Parathyroid adenoma (tissue), 2 donors: ENCODE data around the gene S100P.

Experiments used
- H2AFZ ChIP-seq: fragments of 300-600 bp; sonication (generic); one replicate; pipeline ENCODE4 v1.7.0; 2017; ENCODE audit warnings: antibody characterized with exemption, mild to moderate bottlenecking
- H3K27ac ChIP-seq: fragments of 300-600 bp; sonication (generic); one replicate; pipeline ENCODE4 v1.7.0; 2017
- H3K27me3 ChIP-seq: fragments of 300-600 bp; sonication (generic); one replicate; pipeline ENCODE4 v1.7.0; 2017; ENCODE audit warnings: low read length; ENCODE audit not compliant: control insufficient read depth, insufficient read depth
- H3K36me3 ChIP-seq: fragments of 300-600 bp; sonication (generic); one replicate; pipeline ENCODE4 v1.7.0; 2017; ENCODE audit warnings: low read length; ENCODE audit not compliant: control insufficient read depth, insufficient read depth
- H3K4me1 ChIP-seq: fragments of 300-600 bp; sonication (generic); one replicate; pipeline ENCODE4 v1.7.0; 2017; ENCODE audit warnings: control low read depth
- H3K4me2 ChIP-seq: fragments of 300-600 bp; sonication (generic); one replicate; pipeline ENCODE4 v1.7.0; 2017; ENCODE audit warnings: low read length
- H3K4me3 ChIP-seq: fragments of 300-600 bp; sonication (generic); one replicate; pipeline ENCODE4 v1.7.0; 2017; ENCODE audit warnings: low read depth, low read length
- H3K79me2 ChIP-seq: fragments of 300-600 bp; sonication (generic); one replicate; pipeline ENCODE4 v1.7.0; 2017; ENCODE audit warnings: control low read depth
- H3K9ac ChIP-seq: fragments of 300-600 bp; sonication (generic); one replicate; pipeline ENCODE4 v1.7.0; 2017; ENCODE audit warnings: mild to moderate bottlenecking
- H3K9me3 ChIP-seq: fragments of 300-600 bp; sonication (generic); one replicate; pipeline ENCODE4 v1.7.0; 2017; ENCODE audit warnings: low read length; ENCODE audit not compliant: control insufficient read depth
- CTCF ChIP-seq: fragments of 300-600 bp; sonication (generic); IDR thresholded peaks from one replicate; pipeline ENCODE4 v1.7.0; 2017; ENCODE audit warnings: antibody characterized with exemption, mild to moderate bottlenecking
- donor health status: primary hyperparathyroidism.

Gene S100P

GRCh38 chr4:6681191-6681590 lies 12.5 kb upstream of the S100P start:
- Histone ChIP-seq H3K79me2 (no peaks in the 10 kb centered on the region), H2AFZ (no peak overlapping the region), H3K4me2 (no peak overlapping the region), H3K36me3 (no peaks in the 10 kb centered on the region), H3K9ac (no peak overlapping the region), H3K4me3 (no peak overlapping the region), H3K9me3 (no peaks in the 10 kb centered on the region), H3K4me1 (no peaks in the 10 kb centered on the region), H3K27me3 (no peaks in the 10 kb centered on the region), H3K27ac (no peak overlapping the region)
- no peak for TF ChIP-seq CTCF

GRCh38 chr4:6682862-6683590 lies 10.7 kb upstream of the S100P start:
- Histone ChIP-seq H3K27ac (no peak overlapping the region), H3K4me2 (no peak overlapping the region), H3K27me3 (no peaks in the 10 kb centered on the region), H3K4me3 (no peak overlapping the region), H3K36me3 (no peaks in the 10 kb centered on the region), H3K9me3 (no peaks in the 10 kb centered on the region), H3K9ac (no peak overlapping the region), H2AFZ (no peak overlapping the region), H3K79me2 (no peaks in the 10 kb centered on the region), H3K4me1 (no peaks in the 10 kb centered on the region)
- TF ChIP-seq CTCF, result no peak

GRCh38 chr4:6684656-6685055 lies 9.0 kb upstream of the S100P start:
- no peak for TF ChIP-seq CTCF
- Histone ChIP-seq H3K27ac (no peak overlapping the region), H3K36me3 (no peaks in the 10 kb centered on the region), H3K79me2 (no peaks in the 10 kb centered on the region), H3K4me3 (no peak overlapping the region), H3K9me3 (no peaks in the 10 kb centered on the region), H2AFZ (no peak overlapping the region), H3K4me1 (no peaks in the 10 kb centered on the region), H3K4me2 (no peak overlapping the region), H3K27me3 (no peaks in the 10 kb centered on the region), H3K9ac (no peak overlapping the region)

GRCh38 chr4:6686104-6686787 lies 7.4 kb upstream of the S100P start:
- Histone ChIP-seq H3K9ac (no peak overlapping the region), H3K36me3 (no peaks in the 10 kb centered on the region), H3K9me3 (no peaks in the 10 kb centered on the region), H3K27ac (no peak overlapping the region), H3K4me1 (no peaks in the 10 kb centered on the region), H2AFZ (no peak overlapping the region), H3K27me3 (no peaks in the 10 kb centered on the region), H3K79me2 (peaks cover under 1% of the 10 kb centered on the region), H3K4me2 (no peak overlapping the region), H3K4me3 (no peak overlapping the region)
- TF ChIP-seq CTCF, result no peak
